Nephron (organoid): ENCODE data around the gene RNASEH2A.

Source experiments
- H3K27ac Mint-ChIP-seq, 3 experiments: 2 replicates each; pipeline ENCODE4 v1.8.0; 2020; ENCODE audit warnings: mixed read lengths in 3 of 3, mild to moderate bottlenecking in 2 of 3, moderate library complexity in 1 of 3
- H3K27me3 Mint-ChIP-seq: 2 replicates; pipeline ENCODE4 v1.8.0; 2021; ENCODE audit warnings: low read depth, mild to moderate bottlenecking, moderate library complexity, mixed read lengths
- H3K36me3 Mint-ChIP-seq: 2 replicates; pipeline ENCODE4 v1.8.0; 2020; ENCODE audit warnings: low read depth, mixed read lengths
- H3K4me1 Mint-ChIP-seq: 2 replicates; pipeline ENCODE4 v1.8.0; 2020; ENCODE audit warnings: mixed read lengths
- H3K4me3 Mint-ChIP-seq, 3 experiments: 2 replicates each; pipeline ENCODE4 v1.8.0; 2020; ENCODE audit warnings: mild to moderate bottlenecking in 3 of 3, mixed read lengths in 3 of 3, moderate library complexity in 2 of 3
- H3K9me3 Mint-ChIP-seq: 2 replicates; pipeline ENCODE4 v1.8.0; 2020; ENCODE audit warnings: mixed read lengths
- TF ChIP-seq, protein P1 (sequence below), 3 experiments: fragments of 200-600 bp; sonication (generic); IDR thresholded peaks; one replicate each; pipeline ENCODE4 v1.5.0; 2021; ENCODE audit warnings: antibody characterized with exemption in 3 of 3; ENCODE audit not compliant: unreplicated experiment in 3 of 3

RNASEH2A gene

DNA sequence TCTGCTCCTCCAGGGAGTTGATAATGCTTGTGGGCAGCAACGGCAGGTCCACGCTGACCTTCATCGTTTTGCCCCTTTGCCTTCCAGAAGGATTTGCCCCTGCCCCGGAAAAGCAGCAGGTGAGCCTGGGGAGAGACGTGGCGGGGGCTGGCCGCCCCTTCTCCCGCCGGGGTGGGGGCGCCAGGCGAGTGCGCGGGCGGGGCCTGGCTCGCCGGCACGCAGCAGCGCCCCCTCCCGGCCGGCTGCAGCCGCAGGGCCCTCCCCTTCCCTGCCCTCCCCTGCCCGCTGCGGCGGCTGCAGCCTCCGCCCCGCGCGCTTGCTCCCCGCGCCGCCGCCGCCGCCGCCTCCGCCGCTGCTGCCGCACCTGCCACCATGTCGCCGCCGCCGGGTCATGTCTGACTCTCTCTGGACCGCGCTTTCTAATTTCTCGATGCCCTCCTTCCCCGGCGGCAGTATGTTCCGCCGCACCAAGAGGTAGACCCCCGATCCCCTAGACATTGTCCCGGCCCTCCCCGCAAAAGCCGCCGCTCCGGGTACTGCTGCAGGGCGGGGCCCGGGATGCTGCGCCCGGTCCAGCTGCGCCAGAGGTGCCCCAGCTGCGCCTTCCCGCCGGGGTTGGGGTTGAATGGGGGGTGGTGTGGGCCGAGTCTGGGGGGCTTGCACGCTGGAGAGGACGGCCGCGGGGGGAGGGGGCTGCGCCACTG, 31.9 kb downstream of the RNASEH2A start, which contains the start of gene MAST1:
TSS of gene MAST1 (plus strand) at position 334 of the 704 bp plus-strand sequence. CDS start at position 392, 58 bp downstream.
- Mint-ChIP-seq H3K4me3 (peak within 1 kb of the TSS; percentile 76 to 80 (median 78)), H3K9me3 (peaks cover 2% of the 10 kb centered on the region), H3K4me1 (peaks cover 37% of the 10 kb centered on the region), H3K27me3 (peaks cover 89% of the 10 kb centered on the region), H3K27ac (no peak within 1 kb of the TSS), H3K36me3 (no peaks in the 10 kb centered on the region)
- TF ChIP-seq, protein P1, sequence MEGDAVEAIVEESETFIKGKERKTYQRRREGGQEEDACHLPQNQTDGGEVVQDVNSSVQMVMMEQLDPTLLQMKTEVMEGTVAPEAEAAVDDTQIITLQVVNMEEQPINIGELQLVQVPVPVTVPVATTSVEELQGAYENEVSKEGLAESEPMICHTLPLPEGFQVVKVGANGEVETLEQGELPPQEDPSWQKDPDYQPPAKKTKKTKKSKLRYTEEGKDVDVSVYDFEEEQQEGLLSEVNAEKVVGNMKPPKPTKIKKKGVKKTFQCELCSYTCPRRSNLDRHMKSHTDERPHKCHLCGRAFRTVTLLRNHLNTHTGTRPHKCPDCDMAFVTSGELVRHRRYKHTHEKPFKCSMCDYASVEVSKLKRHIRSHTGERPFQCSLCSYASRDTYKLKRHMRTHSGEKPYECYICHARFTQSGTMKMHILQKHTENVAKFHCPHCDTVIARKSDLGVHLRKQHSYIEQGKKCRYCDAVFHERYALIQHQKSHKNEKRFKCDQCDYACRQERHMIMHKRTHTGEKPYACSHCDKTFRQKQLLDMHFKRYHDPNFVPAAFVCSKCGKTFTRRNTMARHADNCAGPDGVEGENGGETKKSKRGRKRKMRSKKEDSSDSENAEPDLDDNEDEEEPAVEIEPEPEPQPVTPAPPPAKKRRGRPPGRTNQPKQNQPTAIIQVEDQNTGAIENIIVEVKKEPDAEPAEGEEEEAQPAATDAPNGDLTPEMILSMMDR (IDR thresholded peaks at IDR 0.05; ENCODE audit: unreplicated experiment in 3 of 3) = peak; percentile 51 to 60 (median 51)

DNA sequence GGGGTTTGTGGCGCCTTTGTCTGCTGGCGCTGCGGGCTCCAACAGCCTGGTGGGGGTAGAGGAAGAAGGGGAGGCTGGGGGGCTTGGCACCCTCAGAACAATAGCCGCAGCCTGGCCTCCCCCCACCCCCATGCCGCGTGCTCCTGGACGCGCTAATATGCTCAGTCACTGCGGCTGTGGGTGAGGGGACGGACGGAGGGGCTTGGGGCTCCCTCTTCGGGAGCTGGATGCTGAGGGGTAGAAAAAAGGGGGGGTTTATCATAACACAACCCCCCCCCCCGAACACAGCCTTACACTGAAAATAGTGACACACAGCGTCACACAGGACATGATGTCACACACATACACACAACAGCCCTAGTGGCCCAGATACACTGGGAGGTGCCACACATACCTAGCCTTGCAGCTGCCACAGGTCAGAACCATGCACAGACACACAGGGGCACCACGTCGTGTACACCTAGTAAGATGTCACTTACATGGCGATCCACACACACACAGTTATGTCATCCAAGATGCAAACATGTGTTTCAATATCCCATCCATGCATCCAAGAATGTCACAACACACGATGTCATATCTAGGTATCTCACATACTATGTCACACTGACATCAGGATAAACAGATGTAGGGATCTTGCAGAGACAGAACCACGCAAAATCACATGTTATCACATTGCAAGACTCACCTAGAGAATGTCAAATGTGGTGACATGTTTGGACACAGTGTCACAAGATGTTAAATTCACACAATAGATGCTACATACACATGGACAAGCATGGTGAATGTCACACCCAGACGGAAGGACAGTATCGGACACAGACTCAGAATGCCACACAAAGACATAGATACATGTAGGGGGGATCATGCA, 32.7 kb downstream of the RNASEH2A start:
- Mint-ChIP-seq H3K27ac (no peak overlapping the region), H3K4me3 (peak overlapping the region; percentile 76 to 80 (median 78)), H3K4me1 (peaks cover 37% of the 10 kb centered on the region), H3K36me3 (no peaks in the 10 kb centered on the region), H3K27me3 (peaks cover 87% of the 10 kb centered on the region), H3K9me3 (peaks cover 2% of the 10 kb centered on the region)
- TF ChIP-seq, protein P1 (IDR thresholded peaks at IDR 0.05; ENCODE audit: unreplicated experiment in 3 of 3) = no peak

DNA sequence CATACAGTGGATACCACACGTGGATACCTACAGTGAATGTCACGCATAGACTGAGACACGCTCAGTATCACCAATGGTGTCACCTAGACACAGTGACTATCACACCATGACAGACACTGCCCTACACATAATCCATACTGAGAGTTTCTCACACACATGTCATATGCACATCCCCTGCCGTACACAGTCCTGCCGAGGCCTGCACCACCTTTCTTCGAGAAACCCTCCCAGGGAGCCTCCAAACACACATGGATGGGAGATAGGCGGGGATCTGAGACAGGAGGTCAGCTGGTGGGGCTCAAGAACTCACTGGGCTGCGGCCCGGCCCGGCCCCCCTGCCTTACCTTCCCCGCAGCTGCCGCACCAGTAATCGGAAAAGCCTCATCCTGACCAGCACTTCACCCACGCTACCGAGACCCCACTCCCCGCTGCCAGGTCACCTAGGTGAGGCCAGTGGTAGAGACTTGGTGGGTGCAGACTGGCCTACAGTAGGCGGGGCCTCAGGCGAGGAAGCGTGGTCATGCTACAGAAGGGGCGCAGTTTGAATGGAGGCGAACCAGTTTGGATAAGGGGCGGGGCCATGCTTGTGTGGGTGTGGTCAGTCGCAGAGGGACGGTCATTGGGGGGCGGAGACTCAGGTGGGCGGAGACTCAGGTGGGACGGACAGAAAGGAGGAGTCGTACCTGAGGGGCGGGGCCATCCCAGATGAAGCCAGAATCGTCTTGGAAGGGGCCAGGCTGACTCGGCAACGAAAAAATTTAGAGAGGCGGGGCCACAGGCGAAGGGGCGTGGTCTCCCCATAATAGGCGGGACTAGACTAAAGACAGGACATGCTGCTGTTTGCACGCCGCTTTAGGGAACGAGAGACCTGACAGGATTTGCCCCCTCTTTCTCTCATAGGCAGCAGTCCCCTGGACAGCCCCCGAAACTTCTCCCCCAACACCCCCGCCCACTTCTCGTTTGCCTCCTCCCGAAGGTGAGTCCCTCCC, 34.0 kb downstream of the RNASEH2A start:
- TF ChIP-seq, protein P1 (IDR thresholded peaks at IDR 0.05; ENCODE audit: unreplicated experiment in 3 of 3) = no peak
- peaks cover 33% of the 10 kb centered on the region for H3K4me1 Mint-ChIP-seq
- peaks cover 75% of the 10 kb centered on the region for H3K27me3 Mint-ChIP-seq
- H3K27ac Mint-ChIP-seq = peak overlapping the region in 1 of 3 experiments; percentile 29
- no peaks in the 10 kb centered on the region for H3K36me3 Mint-ChIP-seq
- H3K9me3 Mint-ChIP-seq = peaks cover 2% of the 10 kb centered on the region
- H3K4me3 Mint-ChIP-seq = peak overlapping the region; percentile 68 to 77 (median 76)

DNA sequence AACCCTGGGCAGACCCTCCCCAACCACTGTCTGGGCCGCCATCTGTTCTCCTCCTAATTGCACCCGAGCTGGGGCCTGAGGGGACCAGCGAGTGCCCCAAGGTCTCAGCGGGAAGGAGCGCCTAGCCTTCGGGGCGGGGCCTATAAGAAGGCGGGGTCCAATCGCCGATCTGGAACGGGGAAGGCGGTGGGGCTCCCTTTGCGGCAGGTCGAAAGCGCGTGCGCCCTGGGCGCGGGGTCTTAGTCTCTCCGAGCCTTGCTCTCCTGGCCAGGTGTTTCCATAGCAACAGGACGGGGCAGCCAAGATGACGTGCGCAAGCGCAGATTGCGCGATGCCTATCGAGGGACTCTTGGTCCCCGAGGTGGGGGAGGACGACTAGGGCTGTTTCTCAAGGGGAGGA, 34.7 kb downstream of the RNASEH2A start:
- TF ChIP-seq, protein P1 (IDR thresholded peaks at IDR 0.05; ENCODE audit: unreplicated experiment in 3 of 3) = no peak
- Mint-ChIP-seq H3K36me3 (no peaks in the 10 kb centered on the region), H3K4me3 (peak overlapping the region; percentile 68 to 77 (median 76)), H3K4me1 (peaks cover 33% of the 10 kb centered on the region), H3K9me3 (peaks cover 2% of the 10 kb centered on the region), H3K27ac (peak overlapping the region in 2 of 3 experiments; percentile 13 to 21), H3K27me3 (peaks cover 67% of the 10 kb centered on the region)

DNA sequence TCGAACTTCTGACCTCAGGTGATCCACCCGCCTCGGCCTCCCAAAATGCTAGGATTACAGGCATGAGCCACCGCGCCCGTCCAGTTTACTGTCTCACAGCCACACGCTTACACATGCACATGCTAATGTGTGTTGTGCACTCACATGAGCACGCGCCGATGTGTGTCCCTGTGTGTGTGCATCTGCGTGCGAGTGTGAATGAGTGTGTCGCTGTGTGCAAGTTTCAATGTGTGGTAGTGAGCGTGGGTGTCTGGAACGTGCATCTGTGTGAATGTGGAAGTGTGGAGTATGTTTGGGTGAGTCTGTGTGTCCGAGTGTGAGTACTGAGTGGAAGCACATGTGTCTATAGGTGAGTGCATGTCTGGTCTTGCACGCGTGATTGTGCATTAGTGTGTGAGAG, 36.1 kb downstream of the RNASEH2A start:
- Mint-ChIP-seq H3K4me1 (peaks cover 23% of the 10 kb centered on the region), H3K4me3 (no peak overlapping the region), H3K9me3 (no peaks in the 10 kb centered on the region), H3K27me3 (peaks cover 53% of the 10 kb centered on the region), H3K27ac (no peak overlapping the region), H3K36me3 (no peaks in the 10 kb centered on the region)
- TF ChIP-seq, protein P1 (IDR thresholded peaks at IDR 0.05; ENCODE audit: unreplicated experiment in 3 of 3) = no peak
